GM18520 (cell line): Measurements from ENCODE around the gene KATNAL2.

Experiments used
- ATAC-seq: cut with Tn5 transposase; IDR thresholded peaks from one replicate; pipeline ENCODE4 v1.9.1; 2021; ENCODE audit not compliant: unreplicated experiment

KATNAL2 gene

GRCh38 chr18:47109720-47110119 lies 192.3 kb downstream of the KATNAL2 start:
- ATAC-seq, result no peak

- no peak for ATAC-seq
Measured at GRCh38 chr18:47110492-47111274, 193.3 kb downstream of the KATNAL2 start.

DNA sequence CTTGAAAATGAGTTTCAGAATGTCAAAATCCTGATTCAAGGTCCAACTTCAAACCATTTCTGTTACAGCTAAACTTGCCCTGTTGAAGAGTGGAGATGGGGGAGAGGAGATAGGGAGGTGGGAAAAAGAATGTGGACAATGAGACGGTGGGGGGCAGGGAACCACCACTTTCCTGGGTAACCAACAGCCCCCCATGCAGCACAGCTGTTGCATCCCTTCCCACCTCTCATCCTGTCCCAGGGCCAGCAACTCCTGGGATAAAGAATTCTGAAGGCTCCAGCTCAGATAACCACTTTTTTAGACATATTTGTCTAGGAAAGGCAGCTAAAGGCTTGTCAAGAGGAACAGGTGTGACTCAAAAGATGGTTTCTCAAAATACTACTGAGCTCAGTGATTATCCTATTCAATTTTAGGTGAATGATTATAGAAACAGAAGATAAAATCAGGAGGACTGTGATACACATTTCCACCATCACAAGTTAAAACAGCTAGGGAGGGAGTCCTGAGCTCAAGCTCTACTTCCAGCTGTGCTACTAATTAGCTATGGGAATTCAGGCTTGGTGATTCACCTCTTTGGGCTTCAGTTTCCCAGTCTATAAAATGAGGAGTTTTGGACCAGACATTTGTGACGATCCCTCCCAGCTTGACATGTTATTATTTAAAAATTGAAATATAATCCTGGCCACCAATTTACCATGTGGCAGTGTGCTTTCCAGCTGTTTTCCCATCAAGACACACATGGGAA lies 196.6 kb downstream of the KATNAL2 start:
- no peak for ATAC-seq

DNA sequence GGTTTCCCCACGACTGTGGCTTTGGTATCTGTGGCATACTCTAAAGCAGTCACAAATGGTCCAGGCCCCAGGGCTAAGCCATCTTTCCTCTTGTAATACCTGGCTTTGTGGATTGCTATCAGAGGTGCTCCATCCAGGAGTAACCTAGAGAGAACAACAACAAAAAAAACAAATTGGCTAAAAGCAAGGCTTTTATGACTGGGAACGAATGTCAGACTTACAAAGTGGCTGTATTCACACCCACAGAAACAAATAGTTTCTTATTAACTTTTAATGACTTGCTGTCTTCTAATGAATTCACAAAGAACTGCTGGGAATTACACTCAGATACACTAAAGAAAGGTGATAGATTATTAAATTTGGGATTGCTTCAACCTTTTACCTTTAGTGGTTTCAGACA lies 197.8 kb downstream of the KATNAL2 start:
- ATAC-seq, result no peak

DNA sequence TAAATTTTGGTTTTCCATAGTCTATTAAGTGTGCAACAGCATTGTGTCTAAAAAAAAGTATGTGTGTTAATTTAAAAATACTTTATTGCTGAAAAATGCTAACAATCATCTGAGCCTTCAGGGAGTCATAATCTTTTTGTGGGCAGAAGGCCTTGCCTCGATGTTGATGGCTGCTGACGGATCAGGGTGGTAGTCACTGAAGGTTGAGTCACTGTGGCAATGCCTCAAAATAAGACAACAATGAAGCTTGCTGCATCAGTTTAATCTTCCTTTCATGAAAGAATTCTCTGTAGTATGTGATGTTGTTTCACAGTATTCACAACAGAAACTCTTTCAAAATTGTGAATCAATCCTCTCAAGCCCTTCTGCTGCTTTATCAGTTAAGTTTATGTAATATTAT lies 201.6 kb downstream of the KATNAL2 start:
- no peak for ATAC-seq

DNA sequence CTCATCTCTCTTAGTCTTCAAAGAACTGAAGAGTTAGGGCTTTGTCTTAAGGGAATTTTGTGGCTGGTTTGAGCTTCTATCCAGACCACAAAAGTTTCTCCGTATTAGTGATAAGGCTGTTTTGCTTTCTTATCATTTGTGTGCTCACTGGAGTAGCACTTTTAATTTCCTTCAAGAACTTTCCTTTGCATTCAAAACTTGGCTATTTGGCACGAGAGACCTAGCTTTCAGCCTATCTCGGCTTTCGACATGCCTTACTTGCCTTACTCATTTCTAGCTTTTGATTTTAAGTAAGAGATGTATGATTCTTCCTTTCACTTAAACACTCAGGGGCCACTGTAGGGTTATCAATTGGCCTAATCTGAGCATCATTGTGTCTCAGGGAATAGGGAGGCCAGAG lies 203.0 kb downstream of the KATNAL2 start:
- peak; percentile 88 for ATAC-seq

DNA sequence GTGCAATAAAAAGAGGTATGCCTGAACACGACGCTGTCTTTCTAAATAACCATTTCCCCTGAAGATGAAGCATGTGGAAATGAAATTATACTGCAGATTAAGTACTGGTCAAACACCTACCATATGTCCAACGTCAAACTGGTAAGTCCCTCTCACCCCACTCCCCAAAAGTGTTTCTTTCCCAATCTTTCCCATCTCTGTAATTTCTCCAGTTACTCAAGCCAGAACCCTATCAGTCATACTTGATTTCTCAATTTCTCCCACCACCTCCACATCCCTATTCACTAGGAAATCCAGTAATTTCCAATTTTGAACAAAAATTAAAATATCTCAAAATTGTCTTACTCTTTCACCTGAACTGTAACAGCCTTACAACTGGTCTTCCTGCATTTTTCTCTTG lies 203.7 kb downstream of the KATNAL2 start:
- no peak for ATAC-seq

GRCh38 chr18:47141289-47141688 lies 223.9 kb downstream of the KATNAL2 start:
- ATAC-seq, result no peak

DNA sequence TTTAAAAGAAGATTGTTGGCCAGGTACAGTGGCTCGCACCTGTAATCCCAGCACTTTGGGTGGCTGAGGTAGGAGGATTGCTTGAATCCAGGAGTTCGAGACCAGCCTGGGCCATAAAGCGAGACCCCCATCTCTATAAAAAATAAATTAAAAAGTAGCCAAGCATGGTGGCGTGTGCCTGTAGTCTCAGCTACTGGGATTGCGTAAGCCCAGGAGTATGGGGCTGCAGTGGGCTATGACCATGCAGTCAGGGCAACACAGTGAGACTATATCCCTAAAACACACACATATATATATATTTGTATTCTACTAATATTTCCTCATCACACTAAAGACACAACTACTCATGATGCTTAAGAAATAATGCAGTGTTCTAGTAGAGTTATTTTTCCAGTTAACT lies 225.8 kb downstream of the KATNAL2 start:
- ATAC-seq, result no peak

DNA sequence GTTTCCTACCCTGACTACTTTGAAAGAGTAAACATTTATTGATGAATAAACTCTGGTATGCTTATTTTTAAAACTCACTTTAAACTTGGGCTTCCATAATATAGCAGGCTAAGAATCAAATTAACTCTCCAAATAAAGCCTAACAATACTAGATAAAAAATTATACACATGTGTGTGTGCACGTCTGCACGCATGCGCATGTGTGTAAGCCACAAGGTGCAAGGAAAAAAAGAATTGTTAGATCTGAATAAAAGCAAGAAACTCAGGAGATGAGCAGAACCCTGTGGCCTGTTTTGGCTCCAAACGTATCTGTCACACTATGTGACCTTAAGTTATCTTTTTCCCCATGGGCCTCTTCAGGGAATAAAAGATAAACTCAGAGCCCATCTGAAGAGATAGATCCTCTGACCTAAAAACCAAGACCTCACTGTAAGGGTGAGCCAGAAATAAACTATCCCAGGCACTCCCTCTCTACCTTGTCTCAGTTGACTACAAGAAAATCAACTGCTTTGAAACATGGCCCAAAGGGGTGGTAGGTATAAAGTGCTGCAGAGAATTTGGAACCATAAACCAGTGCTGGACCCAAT lies 226.6 kb downstream of the KATNAL2 start:
- no peak for ATAC-seq

GRCh38 chr18:47146206-47146605 lies 228.8 kb downstream of the KATNAL2 start:
- ATAC-seq, result no peak

DNA sequence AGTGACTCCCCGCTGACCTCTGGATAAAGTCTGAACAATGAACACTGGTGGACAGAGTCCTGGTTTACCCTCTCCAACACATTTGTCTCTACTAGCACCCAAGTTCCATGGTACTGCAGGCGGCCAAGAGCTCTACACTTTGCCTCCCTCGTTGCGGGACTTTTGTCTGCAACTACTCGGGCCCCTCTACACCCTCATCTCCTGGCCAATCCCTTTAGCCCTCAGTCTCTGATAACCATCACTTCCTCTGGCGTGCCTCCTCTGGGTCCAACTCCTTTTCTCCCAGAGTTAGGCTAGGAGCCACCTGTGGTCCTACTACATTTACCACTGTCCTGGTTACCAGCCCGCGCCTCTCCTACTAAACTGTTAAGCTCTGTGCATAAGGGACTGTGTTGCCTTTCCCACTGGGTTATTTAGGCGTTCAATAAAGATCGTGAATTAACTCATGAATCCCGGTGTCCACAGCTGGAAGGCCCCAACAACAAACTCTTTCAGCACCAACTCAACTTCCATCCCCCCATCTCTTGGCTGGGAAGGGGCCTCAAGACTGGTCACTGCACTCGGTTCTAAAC lies 232.1 kb downstream of the KATNAL2 start:
- no peak for ATAC-seq

- peak; percentile 60 for ATAC-seq
Measured at GRCh38 chr18:47150029-47150823, 232.8 kb downstream of the KATNAL2 start, which contains the start of gene HDHD2. Gene HDHD2 (minus strand): TSS chr18:47150500. CDS start chr18:47136439, 14,061 bp downstream.

GRCh38 chr18:47150824-47151366 lies 233.5 kb downstream of the KATNAL2 start:
- ATAC-seq, result peak; percentile 7

DNA sequence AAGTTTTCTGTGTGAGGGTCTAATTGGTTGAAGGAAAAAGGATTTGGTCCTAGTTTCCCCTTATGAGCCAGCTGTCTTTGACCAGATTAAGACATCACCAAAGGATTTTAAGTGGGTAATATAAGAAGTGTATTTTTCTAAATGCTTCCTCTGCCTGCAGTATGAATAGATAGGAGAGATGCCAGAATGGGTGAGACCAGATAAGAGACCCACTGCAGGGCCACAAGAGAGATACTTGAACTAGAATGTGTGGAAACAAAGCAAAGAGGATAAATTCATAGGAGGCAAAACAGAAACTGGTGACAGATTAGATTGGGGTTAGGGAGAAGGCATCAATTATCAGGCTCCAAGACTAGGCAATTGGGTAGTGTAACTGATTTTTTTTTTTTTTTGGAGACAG lies 234.0 kb downstream of the KATNAL2 start:
- no peak for ATAC-seq
